ENCODE results near the gene PPP6R2.

Gene PPP6R2

DNA sequence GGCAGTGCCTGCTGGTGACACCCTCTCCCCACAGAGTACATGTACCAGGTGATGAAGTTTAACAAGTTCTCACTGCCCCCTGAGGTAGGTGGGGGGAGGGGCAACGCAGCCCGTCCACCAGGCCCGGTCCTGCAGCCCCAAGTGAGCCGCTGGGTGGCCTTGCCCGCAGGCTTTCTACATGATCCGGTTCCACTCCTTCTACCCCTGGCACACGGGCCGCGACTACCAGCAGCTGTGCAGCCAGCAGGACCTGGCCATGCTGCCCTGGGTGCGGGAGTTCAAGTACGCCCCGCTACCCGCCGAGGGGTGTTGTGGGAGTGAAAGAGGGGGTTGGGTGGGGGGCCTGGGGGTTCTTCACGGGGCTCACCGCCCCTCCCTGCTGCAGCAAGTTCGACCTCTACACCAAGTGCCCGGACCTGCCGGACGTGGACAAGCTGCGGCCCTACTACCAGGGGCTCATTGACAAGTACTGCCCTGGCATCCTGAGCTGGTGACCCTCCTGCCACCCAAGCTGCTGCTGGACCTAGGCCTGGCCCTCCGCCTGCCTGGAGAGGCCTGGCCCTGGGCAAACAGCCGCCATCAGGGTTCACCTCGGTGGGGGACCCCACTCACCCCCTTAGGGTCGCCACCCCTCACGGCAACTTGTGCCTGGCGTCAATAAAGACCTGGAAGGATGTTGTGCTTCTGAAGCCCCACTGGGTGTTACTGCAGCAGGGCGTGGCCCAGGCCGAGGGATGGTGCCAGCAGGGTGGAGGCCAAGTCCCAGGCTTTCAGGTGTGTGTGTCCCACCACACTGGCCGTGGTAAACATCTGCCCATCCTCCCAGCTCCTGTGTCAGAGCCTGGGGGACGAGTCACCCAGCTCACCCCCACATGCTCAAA is 146.5 kb downstream of the PPP6R2 start:
- no peak for DNase-seq

DNA sequence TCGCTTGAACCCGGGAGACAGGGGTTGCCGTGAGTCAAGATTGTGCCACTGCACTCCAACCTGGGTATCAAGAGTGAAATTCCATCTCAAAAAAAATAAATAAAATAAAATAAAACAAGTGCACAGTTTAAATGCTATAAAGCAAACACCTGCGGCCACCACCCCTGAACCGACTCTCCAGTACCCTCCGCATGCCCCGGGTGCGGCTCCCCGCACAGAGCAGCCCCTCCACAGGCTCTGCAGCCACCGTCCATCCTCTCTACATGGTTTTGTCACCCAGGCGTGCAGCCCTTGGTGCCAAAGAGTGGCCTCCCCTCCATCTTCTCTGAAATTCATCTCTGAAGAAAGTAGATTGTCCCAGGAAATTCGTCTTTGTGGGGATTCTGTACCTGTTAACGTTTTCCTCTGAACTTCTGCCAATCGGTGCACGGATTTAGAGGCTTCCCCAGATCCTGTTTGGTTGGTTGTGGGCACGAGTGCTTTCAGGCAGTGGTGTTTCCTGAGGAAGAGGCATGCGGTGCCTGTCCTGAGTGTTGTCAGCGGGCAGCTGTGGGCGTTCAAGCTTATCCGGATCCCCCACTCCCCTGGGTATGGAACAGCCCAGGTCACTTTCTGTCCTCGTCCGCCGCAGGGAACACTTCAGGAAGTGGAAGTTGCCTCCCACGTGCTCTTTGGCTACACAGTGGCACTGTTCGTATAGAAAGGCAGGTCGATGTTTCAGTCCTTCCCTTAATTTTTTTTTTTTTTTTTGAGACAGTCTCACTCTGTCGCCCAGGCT is 147.6 kb downstream of the PPP6R2 start:
- DNase-seq = no peak
